ENCODE measurements around the gene CNNM4.

GRCh38 chr2:96727431-96727830, 33.3 kb upstream of the CNNM4 start:
- TF ChIP-seq, protein P1, sequence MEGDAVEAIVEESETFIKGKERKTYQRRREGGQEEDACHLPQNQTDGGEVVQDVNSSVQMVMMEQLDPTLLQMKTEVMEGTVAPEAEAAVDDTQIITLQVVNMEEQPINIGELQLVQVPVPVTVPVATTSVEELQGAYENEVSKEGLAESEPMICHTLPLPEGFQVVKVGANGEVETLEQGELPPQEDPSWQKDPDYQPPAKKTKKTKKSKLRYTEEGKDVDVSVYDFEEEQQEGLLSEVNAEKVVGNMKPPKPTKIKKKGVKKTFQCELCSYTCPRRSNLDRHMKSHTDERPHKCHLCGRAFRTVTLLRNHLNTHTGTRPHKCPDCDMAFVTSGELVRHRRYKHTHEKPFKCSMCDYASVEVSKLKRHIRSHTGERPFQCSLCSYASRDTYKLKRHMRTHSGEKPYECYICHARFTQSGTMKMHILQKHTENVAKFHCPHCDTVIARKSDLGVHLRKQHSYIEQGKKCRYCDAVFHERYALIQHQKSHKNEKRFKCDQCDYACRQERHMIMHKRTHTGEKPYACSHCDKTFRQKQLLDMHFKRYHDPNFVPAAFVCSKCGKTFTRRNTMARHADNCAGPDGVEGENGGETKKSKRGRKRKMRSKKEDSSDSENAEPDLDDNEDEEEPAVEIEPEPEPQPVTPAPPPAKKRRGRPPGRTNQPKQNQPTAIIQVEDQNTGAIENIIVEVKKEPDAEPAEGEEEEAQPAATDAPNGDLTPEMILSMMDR (IDR thresholded peaks at IDR 0.05): no peak
- no peak for TF ChIP-seq POLR2A (IDR thresholded peaks at IDR 0.05)
